Gastroesophageal sphincter (tissue), 3 donors: ENCODE measurements around the gene TSPAN4.

Experiments
- EP300 ChIP-seq: sonication (generic); formaldehyde crosslinking; IDR thresholded peaks from one replicate; pipeline ENCODE4 v1.6.1; 2017; ENCODE audit warnings: antibody characterized with exemption, mild to moderate bottlenecking
- POLR2A ChIP-seq, 2 donors: fragments of 450-650 bp; IDR thresholded peaks; one replicate each; pipeline ENCODE4 v1.6.1; 2017; ENCODE audit warnings: antibody characterized with exemption in 2 of 2, mild to moderate bottlenecking in 2 of 2, moderate library complexity in 1 of 2
- TF ChIP-seq, protein P1 (sequence below), 4 experiments: fragments of 200-600 bp in 2 of 4; fragments of 450-650 bp in 2 of 4; sonication (generic) in 1 of 4; IDR thresholded peaks; one replicate each; pipeline ENCODE4 v1.5.1; 2017 to 2019; ENCODE audit warnings: antibody characterized with exemption in 4 of 4, mild to moderate bottlenecking in 2 of 4, moderate library complexity in 2 of 4

DNA sequence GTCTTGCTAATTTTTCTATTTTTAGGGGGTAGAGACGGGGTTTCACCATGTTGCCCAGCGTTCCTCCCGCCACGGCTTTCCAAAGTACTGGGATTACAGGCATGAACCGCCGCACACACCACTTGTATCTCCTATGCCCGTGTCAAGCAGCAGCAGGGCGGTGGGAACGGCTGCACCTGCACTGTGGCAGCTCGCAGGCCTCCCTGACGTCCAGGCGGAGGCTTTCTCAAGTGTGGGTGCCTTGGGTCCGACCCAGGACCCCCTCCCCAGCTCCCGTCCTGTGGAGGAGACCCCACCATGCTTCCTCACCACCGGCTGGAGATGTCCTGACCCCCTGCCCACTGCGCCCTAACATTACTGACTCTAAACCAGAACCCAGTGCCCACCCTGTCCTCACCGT lies 25.7 kb downstream of the TSPAN4 start:
- TF ChIP-seq, protein P1, sequence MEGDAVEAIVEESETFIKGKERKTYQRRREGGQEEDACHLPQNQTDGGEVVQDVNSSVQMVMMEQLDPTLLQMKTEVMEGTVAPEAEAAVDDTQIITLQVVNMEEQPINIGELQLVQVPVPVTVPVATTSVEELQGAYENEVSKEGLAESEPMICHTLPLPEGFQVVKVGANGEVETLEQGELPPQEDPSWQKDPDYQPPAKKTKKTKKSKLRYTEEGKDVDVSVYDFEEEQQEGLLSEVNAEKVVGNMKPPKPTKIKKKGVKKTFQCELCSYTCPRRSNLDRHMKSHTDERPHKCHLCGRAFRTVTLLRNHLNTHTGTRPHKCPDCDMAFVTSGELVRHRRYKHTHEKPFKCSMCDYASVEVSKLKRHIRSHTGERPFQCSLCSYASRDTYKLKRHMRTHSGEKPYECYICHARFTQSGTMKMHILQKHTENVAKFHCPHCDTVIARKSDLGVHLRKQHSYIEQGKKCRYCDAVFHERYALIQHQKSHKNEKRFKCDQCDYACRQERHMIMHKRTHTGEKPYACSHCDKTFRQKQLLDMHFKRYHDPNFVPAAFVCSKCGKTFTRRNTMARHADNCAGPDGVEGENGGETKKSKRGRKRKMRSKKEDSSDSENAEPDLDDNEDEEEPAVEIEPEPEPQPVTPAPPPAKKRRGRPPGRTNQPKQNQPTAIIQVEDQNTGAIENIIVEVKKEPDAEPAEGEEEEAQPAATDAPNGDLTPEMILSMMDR (IDR thresholded peaks at IDR 0.05) = no peak
- TF ChIP-seq EP300 (no peak), POLR2A (IDR thresholded peaks at IDR 0.05) (no peak)
